Measurements from ENCODE around the gene LDLRAD4.

Gene LDLRAD4

GRCh38 chr18:13186687-13187086, 31.9 kb upstream of the LDLRAD4 start:
- Histone ChIP-seq H3K9me3 (no peaks in the 10 kb centered on the region), H3K36me3 (replicated peaks) (no peaks in the 10 kb centered on the region), H3K27me3 (ENCODE audit: low read depth) (no peaks in the 10 kb centered on the region), H3K4me3 (no peak overlapping the region), H3K4me1 (no peaks in the 10 kb centered on the region)
- no peak for DNase-seq (ENCODE audit: low spot score in 2 of 2)
- in situ Hi-C loops (cut with MboI; ENCODE audit: low sequenced_read_pairs): no loop called here

- H3K9me3 ChIP-seq: no peaks in the 10 kb centered on the region
- no peaks in the 10 kb centered on the region for H3K27me3 ChIP-seq (ENCODE audit: low read depth)
- no peak overlapping the region for H3K4me3 ChIP-seq
- H3K4me1 ChIP-seq: no peaks in the 10 kb centered on the region
- H3K36me3 ChIP-seq (replicated peaks): no peaks in the 10 kb centered on the region
- DNase-seq (ENCODE audit: low spot score in 2 of 2): no peak
- in situ Hi-C loops (cut with MboI; ENCODE audit: low sequenced_read_pairs): no loop called here
These were observed 31.1 kb upstream of the LDLRAD4 start for GRCh38 chr18:13187498-13187897.

GRCh38 chr18:13191031-13191430, 27.5 kb upstream of the LDLRAD4 start:
- no peaks in the 10 kb centered on the region for H3K4me1 ChIP-seq
- no peaks in the 10 kb centered on the region for H3K9me3 ChIP-seq
- in situ Hi-C loops (cut with MboI; ENCODE audit: low sequenced_read_pairs): no loop called here
- no peak for DNase-seq (ENCODE audit: low spot score in 2 of 2)
- no peaks in the 10 kb centered on the region for H3K27me3 ChIP-seq (ENCODE audit: low read depth)
- no peak overlapping the region for H3K4me3 ChIP-seq
- no peaks in the 10 kb centered on the region for H3K36me3 ChIP-seq (replicated peaks)

- Histone ChIP-seq H3K27me3 (ENCODE audit: low read depth) (no peaks in the 10 kb centered on the region), H3K36me3 (replicated peaks) (no peaks in the 10 kb centered on the region), H3K4me3 (no peak overlapping the region), H3K4me1 (no peaks in the 10 kb centered on the region), H3K9me3 (no peaks in the 10 kb centered on the region)
- in situ Hi-C loops (cut with MboI; ENCODE audit: low sequenced_read_pairs): no loop called here
- DNase-seq (ENCODE audit: low spot score in 2 of 2): no peak
These were observed 26.8 kb upstream of the LDLRAD4 start for GRCh38 chr18:13191779-13192178.

- H3K4me3 ChIP-seq: no peak overlapping the region
- H3K36me3 ChIP-seq (replicated peaks): no peaks in the 10 kb centered on the region
- no peaks in the 10 kb centered on the region for H3K9me3 ChIP-seq
- no peaks in the 10 kb centered on the region for H3K27me3 ChIP-seq (ENCODE audit: low read depth)
- in situ Hi-C loops (cut with MboI; ENCODE audit: low sequenced_read_pairs): no loop called here
- no peak for DNase-seq (ENCODE audit: low spot score in 2 of 2)
- no peaks in the 10 kb centered on the region for H3K4me1 ChIP-seq
These were observed 25.6 kb upstream of the LDLRAD4 start for GRCh38 chr18:13192970-13193369.

- Histone ChIP-seq H3K9me3 (peaks cover 4% of the 10 kb centered on the region; the same call in 1 of the 2 replicates), H3K36me3 (replicated peaks) (no peaks in the 10 kb centered on the region), H3K4me3 (no peak overlapping the region), H3K4me1 (no peaks in the 10 kb centered on the region), H3K27me3 (ENCODE audit: low read depth) (no peaks in the 10 kb centered on the region)
- in situ Hi-C loops (cut with MboI; ENCODE audit: low sequenced_read_pairs): no loop called here
- no peak for DNase-seq (ENCODE audit: low spot score in 2 of 2)
These were observed 24.3 kb upstream of the LDLRAD4 start for GRCh38 chr18:13194239-13194638.

- Histone ChIP-seq H3K4me1 (no peaks in the 10 kb centered on the region), H3K9me3 (peaks cover 5% of the 10 kb centered on the region; the same call in 1 of the 2 replicates), H3K36me3 (replicated peaks) (no peaks in the 10 kb centered on the region), H3K27me3 (ENCODE audit: low read depth) (no peaks in the 10 kb centered on the region), H3K4me3 (no peak overlapping the region)
- no peak for DNase-seq (ENCODE audit: low spot score in 2 of 2)
- in situ Hi-C loops (cut with MboI; ENCODE audit: low sequenced_read_pairs): no loop called here
These were observed 19.9 kb upstream of the LDLRAD4 start for GRCh38 chr18:13198701-13199100.

- Histone ChIP-seq H3K4me1 (no peaks in the 10 kb centered on the region), H3K27me3 (ENCODE audit: low read depth) (no peaks in the 10 kb centered on the region), H3K9me3 (peaks cover 5% of the 10 kb centered on the region; the same call in 1 of the 2 replicates), H3K4me3 (no peak overlapping the region), H3K36me3 (replicated peaks) (no peaks in the 10 kb centered on the region)
- no peak for DNase-seq (ENCODE audit: low spot score in 2 of 2)
- in situ Hi-C loops (cut with MboI; ENCODE audit: low sequenced_read_pairs): no loop called here
These were observed 19.4 kb upstream of the LDLRAD4 start for GRCh38 chr18:13199169-13199568.

GRCh38 chr18:13201292-13201691, 17.3 kb upstream of the LDLRAD4 start:
- DNase-seq (ENCODE audit: low spot score in 2 of 2): no peak
- Histone ChIP-seq H3K9me3 (peaks cover 5% of the 10 kb centered on the region; the same call in 1 of the 2 replicates), H3K4me3 (no peak overlapping the region), H3K36me3 (replicated peaks) (no peaks in the 10 kb centered on the region), H3K4me1 (no peaks in the 10 kb centered on the region), H3K27me3 (ENCODE audit: low read depth) (peaks cover 4% of the 10 kb centered on the region; the same call in 1 of the 2 replicates)
- in situ Hi-C loops (cut with MboI; ENCODE audit: low sequenced_read_pairs): loop anchor here (25.0 kb wide), 1 partner anchor 436 kb away; no protein-coding TSS in a partner anchor

GRCh38 chr18:13202571-13202970, 16.0 kb upstream of the LDLRAD4 start:
- Histone ChIP-seq H3K4me1 (no peaks in the 10 kb centered on the region), H3K36me3 (replicated peaks) (no peaks in the 10 kb centered on the region), H3K4me3 (no peak overlapping the region), H3K27me3 (ENCODE audit: low read depth) (peaks cover 4% of the 10 kb centered on the region; the same call in 1 of the 2 replicates), H3K9me3 (peaks cover 5% of the 10 kb centered on the region; the same call in 1 of the 2 replicates)
- DNase-seq (ENCODE audit: low spot score in 2 of 2): no peak
- in situ Hi-C loops (cut with MboI; ENCODE audit: low sequenced_read_pairs): loop anchor here (25.0 kb wide), 1 partner anchor 435 kb away; no protein-coding TSS in a partner anchor

GRCh38 chr18:13206301-13206700, 12.3 kb upstream of the LDLRAD4 start:
- in situ Hi-C loops (cut with MboI; ENCODE audit: low sequenced_read_pairs): loop anchor here (25.0 kb wide), 1 partner anchor 431 kb away; no protein-coding TSS in a partner anchor
- H3K4me3 ChIP-seq: no peak overlapping the region
- no peaks in the 10 kb centered on the region for H3K9me3 ChIP-seq
- peaks cover 4% of the 10 kb centered on the region; the same call in 1 of the 2 replicates for H3K27me3 ChIP-seq (ENCODE audit: low read depth)
- H3K4me1 ChIP-seq: no peaks in the 10 kb centered on the region
- no peaks in the 10 kb centered on the region for H3K36me3 ChIP-seq (replicated peaks)
- DNase-seq (ENCODE audit: low spot score in 2 of 2): no peak

- no peak for DNase-seq (ENCODE audit: low spot score in 2 of 2)
- peaks cover 4% of the 10 kb centered on the region for H3K27me3 ChIP-seq (ENCODE audit: low read depth)
- in situ Hi-C loops (cut with MboI; ENCODE audit: low sequenced_read_pairs): loop anchor here (25.0 kb wide), 1 partner anchor 430 kb away; no protein-coding TSS in a partner anchor
- H3K4me3 ChIP-seq: no peak overlapping the region
- no peaks in the 10 kb centered on the region for H3K4me1 ChIP-seq
- H3K9me3 ChIP-seq: no peaks in the 10 kb centered on the region
- H3K36me3 ChIP-seq (replicated peaks): no peaks in the 10 kb centered on the region
These were observed 11.3 kb upstream of the LDLRAD4 start for GRCh38 chr18:13207294-13207693.

- no peaks in the 10 kb centered on the region for H3K4me1 ChIP-seq
- no peaks in the 10 kb centered on the region for H3K36me3 ChIP-seq (replicated peaks)
- H3K4me3 ChIP-seq: no peak overlapping the region
- H3K9me3 ChIP-seq: no peaks in the 10 kb centered on the region
- in situ Hi-C loops (cut with MboI; ENCODE audit: low sequenced_read_pairs): loop anchor here (25.0 kb wide), 1 partner anchor 426 kb away; no protein-coding TSS in a partner anchor
- DNase-seq (ENCODE audit: low spot score in 2 of 2): no peak
- H3K27me3 ChIP-seq (ENCODE audit: low read depth): peaks cover 33% of the 10 kb centered on the region
These were observed 7.0 kb upstream of the LDLRAD4 start for GRCh38 chr18:13211534-13211933.

GRCh38 chr18:13213036-13213795, 5.3 kb upstream of the LDLRAD4 start:
- Histone ChIP-seq H3K4me1 (no peaks in the 10 kb centered on the region), H3K36me3 (replicated peaks) (no peaks in the 10 kb centered on the region), H3K4me3 (no peak overlapping the region), H3K27me3 (ENCODE audit: low read depth) (peaks cover 42% of the 10 kb centered on the region), H3K9me3 (no peaks in the 10 kb centered on the region)
- DNase-seq (ENCODE audit: low spot score in 2 of 2): no peak
- in situ Hi-C loops (cut with MboI; ENCODE audit: low sequenced_read_pairs): loop anchor here (25.0 kb wide), 1 partner anchor 424 kb away; no protein-coding TSS in a partner anchor

Data from HAP-1 (cell line).